Measurements from ENCODE around the gene CADPS.

GRCh38 chr3:62467966-62468722, 407.1 kb downstream of the CADPS start:
- TF ChIP-seq POLR2A (IDR thresholded peaks at IDR 0.05) (no peak), CTCF (IDR thresholded peaks at IDR 0.05) (no peak)
